Neuronal stem cell (in vitro differentiated cells): Measurements from ENCODE around the gene DIP2C.

Experiments
- DNase-seq: peaks from one replicate; pipeline ENCODE4 v3.0.0-alpha.2; 2013; ENCODE audit warnings: low spot score
- H2AFZ ChIP-seq: one replicate; pipeline ENCODE4 v1.6.1; 2013; ENCODE audit warnings: mild to moderate bottlenecking, low read length, inconsistent platforms
- H2AK5ac ChIP-seq: 2 replicates; pipeline ENCODE4 v1.6.1; 2013; ENCODE audit warnings: low read depth, mild to moderate bottlenecking, inconsistent platforms, low read length, moderate library complexity, mixed read lengths
- H2BK120ac ChIP-seq: 2 replicates; pipeline ENCODE4 v1.6.1; 2013; ENCODE audit warnings: low read depth, mild to moderate bottlenecking, inconsistent platforms, low read length, moderate library complexity, mixed read lengths
- H2BK12ac ChIP-seq: one replicate; pipeline ENCODE4 v1.6.1; 2013; ENCODE audit warnings: low read length, inconsistent platforms
- H2BK15ac ChIP-seq: 2 replicates; pipeline ENCODE4 v1.6.1; 2013; ENCODE audit warnings: mild to moderate bottlenecking, low read length, inconsistent platforms, mixed read lengths
- H2BK5ac ChIP-seq: one replicate; pipeline ENCODE4 v1.6.1; 2013; ENCODE audit warnings: inconsistent platforms, mild to moderate bottlenecking, low read length, moderate library complexity
- H3K14ac ChIP-seq: one replicate; pipeline ENCODE4 v1.6.1; 2013; ENCODE audit warnings: low read length, inconsistent platforms
- H3K18ac ChIP-seq: 2 replicates; pipeline ENCODE4 v1.6.1; 2013; ENCODE audit warnings: low read length, inconsistent platforms
- H3K23ac ChIP-seq: 2 replicates; pipeline ENCODE4 v1.6.1; 2013; ENCODE audit warnings: low read depth, mild to moderate bottlenecking, mixed read lengths, low read length, inconsistent platforms; ENCODE audit not compliant: poor library complexity
- H3K27ac ChIP-seq: replicated peaks from 3 replicates; pipeline ENCODE4 v1.5.1; 2013; ENCODE audit warnings: low read length, inconsistent platforms
- H3K27me3 ChIP-seq, 3 experiments: 2 replicates each; pipeline ENCODE4 v1.6.1; 2013; ENCODE audit warnings: low read length in 3 of 3, mild to moderate bottlenecking in 2 of 3, inconsistent platforms in 1 of 3, low read depth in 1 of 3, mixed read lengths in 1 of 3, moderate library complexity in 1 of 3; ENCODE audit not compliant: control insufficient read depth in 3 of 3, insufficient read depth in 3 of 3
- H3K36me3 ChIP-seq, 2 donors: replicated peaks in 1 of 2; 2 replicates each; pipeline ENCODE4 v1.6.1; 2013; ENCODE audit warnings: low read length in 2 of 2; ENCODE audit not compliant: control insufficient read depth in 2 of 2, insufficient read depth in 2 of 2
- H3K4ac ChIP-seq: 2 replicates; pipeline ENCODE4 v1.6.1; 2013; ENCODE audit warnings: inconsistent platforms, mild to moderate bottlenecking, low read length, moderate library complexity
- H3K4me1 ChIP-seq, 2 donors: 1 replicate in 1 of 2; 2 replicates in 1 of 2; pipeline ENCODE4 v1.6.1; 2013; ENCODE audit warnings: low read length in 2 of 2, low read depth in 1 of 2; ENCODE audit not compliant: control insufficient read depth in 2 of 2, insufficient read depth in 1 of 2
- H3K4me2 ChIP-seq: one replicate; pipeline ENCODE4 v1.6.1; 2013; ENCODE audit warnings: mild to moderate bottlenecking, low read length, inconsistent platforms; ENCODE audit not compliant: insufficient read depth, poor library complexity, severe bottlenecking
- H3K4me3 ChIP-seq, 2 donors: 2 replicates each; pipeline ENCODE4 v1.5.1; 2013; ENCODE audit warnings: low read length in 2 of 2, mild to moderate bottlenecking in 2 of 2, inconsistent platforms in 1 of 2, moderate library complexity in 1 of 2
- H3K79me1 ChIP-seq: one replicate; pipeline ENCODE4 v1.6.1; 2013; ENCODE audit warnings: low read depth, mild to moderate bottlenecking, inconsistent platforms, low read length, moderate library complexity
- H3K9ac ChIP-seq: one replicate; pipeline ENCODE4 v1.6.1; 2013; ENCODE audit warnings: mild to moderate bottlenecking, low read depth, low read length, inconsistent platforms; ENCODE audit not compliant: poor library complexity
- H3K9me3 ChIP-seq, 2 donors: replicated peaks in 1 of 2; 2 replicates each; pipeline versions ENCODE3 to v1.6.1; 2013; ENCODE audit warnings: low read length in 2 of 2, mild to moderate bottlenecking in 2 of 2, inconsistent platforms in 1 of 2, low read depth in 1 of 2, mixed read lengths in 1 of 2, moderate library complexity in 1 of 2; ENCODE audit not compliant: control insufficient read depth in 2 of 2, insufficient read depth in 1 of 2
- H4K8ac ChIP-seq: one replicate; pipeline ENCODE4 v1.6.1; 2013; ENCODE audit warnings: low read depth, mild to moderate bottlenecking, inconsistent platforms, low read length, moderate library complexity
- H4K91ac ChIP-seq: one replicate; pipeline ENCODE4 v1.6.1; 2013; ENCODE audit warnings: low read length, low read depth, mild to moderate bottlenecking, inconsistent platforms; ENCODE audit not compliant: poor library complexity
- WGBS, 2 donors: extraction: QIAGEN DNeasy Blood & Tissue Kit; methylation state at CpG; one replicate each; pipeline ENCODE4 v1.1.7; 2013; ENCODE audit warnings: missing lambda C conversion rate in 2 of 2, mixed read lengths in 1 of 2; ENCODE audit not compliant: insufficient read length in 2 of 2, insufficient replicate concordance in 1 of 2; ENCODE audit errors: extremely low coverage in 2 of 2; 5-methylcytosine and 5-hydroxymethylcytosine counted together

The DIP2C gene

DNA sequence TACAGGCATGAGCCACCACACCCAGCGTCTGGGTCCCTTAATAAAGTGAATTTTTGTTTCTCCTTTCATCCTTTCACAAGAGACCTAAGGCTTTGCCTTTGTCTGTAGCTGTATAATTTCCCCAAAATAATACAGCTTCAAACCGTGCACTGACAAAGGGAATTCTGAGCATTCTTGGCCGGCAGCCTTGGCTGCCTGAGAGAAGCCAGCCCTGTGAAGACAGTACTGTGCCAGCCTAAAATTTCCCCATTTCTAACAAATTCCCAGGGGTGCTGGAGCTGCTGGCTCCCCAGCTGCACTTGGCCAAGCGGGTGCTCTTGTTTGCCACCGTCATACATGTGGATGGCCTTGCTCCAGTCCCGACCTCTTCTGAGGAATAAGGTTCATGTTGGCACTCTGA lies 448.0 kb downstream of the DIP2C start:
- no peaks in the 10 kb centered on the region for H3K9me3 ChIP-seq
- H2BK5ac ChIP-seq: no peak overlapping the region
- H3K18ac ChIP-seq: no peak overlapping the region
- no peak overlapping the region for H2BK120ac ChIP-seq
- no peak overlapping the region for H2AFZ ChIP-seq
- H3K4me3 ChIP-seq: no peak overlapping the region
- H2BK15ac ChIP-seq: no peak overlapping the region
- no peak overlapping the region for H4K91ac ChIP-seq
- WGBS, 2 donors: no CpG with 5 or more reads among the region's 6 CpGs
- H3K9ac ChIP-seq: no peak overlapping the region
- no peaks in the 10 kb centered on the region for H3K27me3 ChIP-seq
- H3K27ac ChIP-seq: no peak overlapping the region
- H3K4me1 ChIP-seq: peaks cover 0 to 3% of the 10 kb centered on the region in 2 donors
- no peak overlapping the region for H3K4ac ChIP-seq
- no peak overlapping the region for H3K14ac ChIP-seq
- H3K79me1 ChIP-seq: no peaks in the 10 kb centered on the region
- peaks cover 4 to 96% of the 10 kb centered on the region in 2 donors for H3K36me3 ChIP-seq
- no peak overlapping the region for H4K8ac ChIP-seq
- H2BK12ac ChIP-seq: no peak overlapping the region
- no peak for DNase-seq
- H3K4me2 ChIP-seq: no peak overlapping the region
- H3K23ac ChIP-seq: no peak overlapping the region
- H2AK5ac ChIP-seq: no peak overlapping the region

DNA sequence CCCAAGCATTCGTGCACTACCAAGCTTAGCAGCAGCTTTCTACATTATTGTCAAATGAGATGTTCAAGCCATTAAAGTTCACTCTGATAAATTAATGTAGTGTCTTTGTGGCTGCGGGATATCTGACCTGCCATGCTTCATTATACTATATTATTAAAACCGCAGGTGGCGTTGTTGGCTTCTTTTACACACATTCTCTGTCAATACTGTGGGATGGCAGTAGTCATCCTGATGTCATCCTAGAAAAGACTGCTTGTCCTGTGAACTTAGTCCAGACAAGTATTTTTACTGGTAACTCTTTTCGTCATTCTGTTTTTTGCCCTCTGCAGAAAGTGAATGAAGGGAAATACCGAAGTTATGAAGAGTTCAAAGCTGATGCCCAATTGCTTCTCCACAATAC lies 450.4 kb downstream of the DIP2C start:
- H3K36me3 ChIP-seq: peaks cover 2 to 79% of the 10 kb centered on the region in 2 donors
- no peaks in the 10 kb centered on the region for H3K27me3 ChIP-seq
- no peak overlapping the region for H2BK120ac ChIP-seq
- H2BK15ac ChIP-seq: no peak overlapping the region
- no peak overlapping the region for H2BK5ac ChIP-seq
- H3K14ac ChIP-seq: no peak overlapping the region
- peaks cover 0 to 3% of the 10 kb centered on the region in 2 donors for H3K4me1 ChIP-seq
- H3K4me2 ChIP-seq: no peak overlapping the region
- H3K23ac ChIP-seq: no peak overlapping the region
- H2AK5ac ChIP-seq: no peak overlapping the region
- no peak overlapping the region for H3K18ac ChIP-seq
- H3K9me3 ChIP-seq: no peaks in the 10 kb centered on the region
- WGBS, 2 donors: no CpG with 5 or more reads among the region's 6 CpGs
- no peak overlapping the region for H3K4me3 ChIP-seq
- no peak overlapping the region for H4K8ac ChIP-seq
- no peak overlapping the region for H3K9ac ChIP-seq
- H2AFZ ChIP-seq: no peak overlapping the region
- no peak for DNase-seq
- no peak overlapping the region for H4K91ac ChIP-seq
- H3K4ac ChIP-seq: no peak overlapping the region
- no peak overlapping the region for H2BK12ac ChIP-seq
- H3K79me1 ChIP-seq: no peaks in the 10 kb centered on the region
- no peak overlapping the region for H3K27ac ChIP-seq

DNA sequence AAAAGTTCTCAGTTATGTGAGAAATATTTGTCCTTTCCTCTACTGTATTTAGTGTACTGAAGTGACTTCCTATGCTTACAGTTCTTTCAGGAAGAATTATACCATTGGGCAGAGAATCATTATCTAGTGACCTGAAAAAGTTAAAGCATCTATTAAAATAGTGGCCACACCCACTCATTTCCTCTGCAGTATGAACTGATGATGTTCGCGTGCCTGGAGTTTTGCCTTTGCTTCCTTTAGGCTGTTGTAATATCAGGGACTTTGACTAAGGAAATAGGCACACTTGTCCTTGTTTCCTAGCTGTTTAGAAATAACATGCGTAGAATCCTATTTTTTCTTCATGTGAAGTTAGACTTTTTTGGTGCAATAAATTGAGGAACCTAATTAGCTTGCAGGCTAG lies 453.6 kb downstream of the DIP2C start:
- Histone ChIP-seq H2AK5ac (no peak overlapping the region), H2BK12ac (no peak overlapping the region), H2AFZ (no peak overlapping the region), H2BK15ac (no peak overlapping the region), H2BK120ac (no peak overlapping the region), H3K79me1 (no peaks in the 10 kb centered on the region), H3K23ac (no peak overlapping the region), H3K18ac (no peak overlapping the region), H3K9me3 (no peaks in the 10 kb centered on the region), H4K91ac (no peak overlapping the region), H3K36me3 (peaks cover 2 to 54% of the 10 kb centered on the region in 2 donors), H3K27ac (no peak overlapping the region), H3K4me1 (no peaks in the 10 kb centered on the region), H2BK5ac (no peak overlapping the region), H3K4me2 (no peak overlapping the region), H3K27me3 (no peaks in the 10 kb centered on the region), H3K4me3 (no peak overlapping the region), H3K9ac (no peak overlapping the region), H3K4ac (no peak overlapping the region), H4K8ac (no peak overlapping the region), H3K14ac (no peak overlapping the region)
- no CpG with 5 or more reads among the region's 3 CpGs for WGBS, 2 donors
- no peak for DNase-seq

GRCh38 chr10:234708-235406 lies 454.6 kb downstream of the DIP2C start:
- no peak overlapping the region for H3K4me3 ChIP-seq
- no peak overlapping the region for H3K4ac ChIP-seq
- H4K8ac ChIP-seq: no peak overlapping the region
- H3K36me3 ChIP-seq: peaks cover 0 to 43% of the 10 kb centered on the region in 2 donors
- H4K91ac ChIP-seq: no peak overlapping the region
- no peak overlapping the region for H2BK12ac ChIP-seq
- no peaks in the 10 kb centered on the region for H3K9me3 ChIP-seq
- DNase-seq: no peak
- H3K14ac ChIP-seq: no peak overlapping the region
- H3K18ac ChIP-seq: no peak overlapping the region
- H3K23ac ChIP-seq: no peak overlapping the region
- H2AK5ac ChIP-seq: no peak overlapping the region
- no peaks in the 10 kb centered on the region for H3K4me1 ChIP-seq
- H2BK5ac ChIP-seq: no peak overlapping the region
- H3K27me3 ChIP-seq: no peaks in the 10 kb centered on the region
- no peak overlapping the region for H2BK15ac ChIP-seq
- H2BK120ac ChIP-seq: no peak overlapping the region
- no peak overlapping the region for H2AFZ ChIP-seq
- H3K4me2 ChIP-seq: no peak overlapping the region
- H3K79me1 ChIP-seq: no peaks in the 10 kb centered on the region
- no peak overlapping the region for H3K27ac ChIP-seq
- WGBS, 2 donors: no CpG with 5 or more reads among the region's 9 CpGs
- H3K9ac ChIP-seq: no peak overlapping the region
